Stimulated activated CD4-positive, alpha-beta T cell treated with anti-CD3 and anti-CD28 coated beads, Interleukin-1b, Interleukin-23, amount 100 ng/mL, for 48 hours (primary cell): ENCODE data around the gene CTNNA3.

ENCODE experiments used
- DNase-seq: peaks from one replicate; pipeline ENCODE4 v3.0.0-alpha.2; 2020

CTNNA3 gene

DNA sequence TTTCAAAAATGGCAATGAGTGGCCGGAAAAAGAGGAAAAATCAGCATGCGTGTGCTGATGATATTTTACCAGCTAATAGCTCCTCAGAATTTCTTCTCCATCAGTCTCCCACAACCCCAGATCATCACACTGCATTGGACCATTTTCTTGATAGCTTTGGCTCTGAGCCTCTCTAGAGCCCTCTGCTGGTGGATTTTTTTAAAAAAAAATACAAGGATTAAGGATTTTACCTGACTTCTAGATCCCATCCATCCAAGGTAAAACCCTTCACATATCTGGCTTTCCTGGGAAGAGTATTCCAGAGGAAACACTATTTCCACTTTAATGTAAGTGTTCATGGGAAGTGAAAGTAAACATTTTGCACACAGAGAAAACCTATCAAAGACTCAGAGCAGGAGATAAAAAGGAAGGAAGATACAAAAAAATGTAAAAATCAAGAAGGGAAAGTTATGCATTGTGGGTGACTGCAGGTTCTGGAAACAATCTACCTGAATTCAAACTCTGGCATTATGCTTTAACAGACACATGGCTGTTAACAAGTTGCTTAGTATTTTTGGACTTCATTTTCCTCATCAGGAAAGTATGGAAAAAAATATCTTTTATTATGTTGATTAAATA lies 389.3 kb downstream of the CTNNA3 start:
- DNase-seq = no peak

DNA sequence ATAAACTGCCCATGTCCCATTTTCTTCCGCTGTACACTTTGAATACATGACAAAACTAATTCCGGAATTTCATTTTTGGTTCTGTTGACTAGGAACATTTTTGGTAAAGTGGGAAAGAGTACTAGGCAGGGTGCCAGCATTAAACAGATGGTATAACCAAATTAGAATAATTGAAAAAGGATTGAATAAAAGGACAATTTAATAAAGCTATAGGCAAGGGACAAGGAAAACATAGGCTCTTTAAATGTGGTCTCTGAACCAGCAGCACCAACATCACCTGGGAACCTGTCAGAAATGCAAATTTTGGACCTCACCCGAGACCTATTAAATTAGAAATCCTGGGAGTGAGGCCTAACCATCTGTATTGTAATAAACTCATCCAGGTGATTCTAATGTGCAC lies 393.3 kb downstream of the CTNNA3 start:
- DNase-seq = no peak

DNA sequence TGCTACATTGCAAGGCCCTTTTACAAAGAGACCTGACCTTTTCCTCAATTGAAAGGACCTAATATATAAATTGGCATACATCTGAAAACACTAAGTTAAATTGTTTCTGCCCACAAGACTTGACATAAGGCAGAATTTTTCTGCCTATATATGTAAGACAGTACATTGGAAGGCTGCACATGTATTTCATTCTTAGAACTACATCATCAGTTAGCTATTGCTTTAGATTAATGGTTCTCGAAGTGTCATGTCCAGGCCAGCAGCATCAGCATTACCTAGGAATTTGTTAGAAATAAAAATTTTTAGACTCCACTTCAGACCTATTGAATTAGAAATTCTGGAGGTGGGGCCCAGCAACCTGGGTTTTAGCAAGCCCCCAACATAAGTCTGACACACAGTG lies 396.2 kb downstream of the CTNNA3 start:
- DNase-seq = no peak

DNA sequence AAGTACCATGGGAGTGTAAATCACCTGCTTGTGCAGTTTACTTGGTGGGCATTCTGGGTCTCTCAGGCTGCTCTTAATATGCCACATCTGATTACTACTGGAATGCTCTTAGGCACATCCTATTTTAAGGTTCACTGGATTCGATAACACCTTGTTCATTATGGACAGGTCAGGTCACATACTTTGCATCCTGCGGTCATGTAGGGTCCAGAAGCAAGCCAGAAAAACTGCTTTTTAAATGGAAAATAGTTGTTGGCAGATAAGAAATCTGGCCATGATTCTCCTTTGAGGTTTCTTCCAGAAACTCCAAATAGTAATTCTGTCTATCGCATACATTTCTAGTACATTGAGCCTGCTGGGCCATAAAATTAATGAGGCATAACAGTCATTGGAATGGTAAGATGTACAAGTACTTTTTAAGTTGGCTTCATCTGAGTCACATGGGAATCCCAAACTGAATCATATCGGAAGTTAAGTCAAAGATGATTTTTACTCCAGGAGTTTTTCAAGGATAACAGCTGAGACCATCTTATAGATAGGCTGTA lies 398.3 kb downstream of the CTNNA3 start:
- DNase-seq = no peak

DNA sequence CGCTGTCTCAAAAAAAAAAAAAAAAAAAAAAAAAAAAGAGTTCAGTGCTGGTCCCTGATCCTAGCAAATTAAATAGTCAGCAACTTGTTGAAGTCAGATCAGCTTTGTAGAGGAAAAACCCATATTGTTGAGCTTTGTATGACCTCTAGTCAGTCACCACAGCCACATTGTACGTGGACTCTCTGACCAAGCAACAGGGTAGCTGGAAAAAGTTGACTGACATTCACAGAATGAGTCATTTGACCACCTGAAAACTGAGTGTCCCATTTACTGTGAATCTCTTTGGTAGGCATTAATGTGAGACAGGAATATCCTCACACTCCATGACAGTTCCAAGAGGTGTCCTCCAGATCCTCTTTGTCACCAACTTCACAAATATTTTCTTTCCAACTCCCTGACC lies 399.1 kb downstream of the CTNNA3 start:
- no peak for DNase-seq

DNA sequence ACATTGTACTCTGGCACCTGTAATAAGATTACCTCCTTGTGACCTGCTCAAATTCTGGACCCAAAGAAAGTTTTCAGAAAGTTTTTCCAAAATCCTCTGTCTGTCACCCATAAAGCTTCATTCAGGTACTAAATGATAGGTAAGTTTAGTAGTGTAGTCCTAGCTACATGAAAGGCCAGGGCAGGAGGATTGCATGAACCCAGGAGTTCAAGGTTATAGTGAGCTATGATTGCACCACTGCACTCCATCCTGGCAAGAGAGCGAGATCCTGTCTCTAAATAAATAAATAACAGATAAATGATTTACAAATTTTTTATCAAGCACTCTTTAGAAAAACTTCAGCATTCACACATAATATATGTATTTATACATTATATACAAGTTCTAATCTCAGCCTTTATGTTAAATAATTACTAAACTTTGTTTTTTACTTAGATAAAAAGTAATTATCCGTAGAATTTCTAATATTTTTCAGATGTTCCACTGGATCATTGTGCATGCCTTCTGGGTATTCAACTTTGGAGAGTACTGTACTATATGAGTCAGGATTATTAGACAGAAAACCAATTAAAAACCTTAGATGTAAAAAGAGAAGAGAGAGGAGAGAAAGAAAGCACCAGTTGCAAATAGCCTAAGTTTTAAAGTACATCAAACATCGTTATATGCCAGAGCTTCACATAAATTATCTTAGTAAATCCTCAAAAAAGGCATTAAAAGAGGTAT lies 407.1 kb downstream of the CTNNA3 start:
- DNase-seq = no peak

DNA sequence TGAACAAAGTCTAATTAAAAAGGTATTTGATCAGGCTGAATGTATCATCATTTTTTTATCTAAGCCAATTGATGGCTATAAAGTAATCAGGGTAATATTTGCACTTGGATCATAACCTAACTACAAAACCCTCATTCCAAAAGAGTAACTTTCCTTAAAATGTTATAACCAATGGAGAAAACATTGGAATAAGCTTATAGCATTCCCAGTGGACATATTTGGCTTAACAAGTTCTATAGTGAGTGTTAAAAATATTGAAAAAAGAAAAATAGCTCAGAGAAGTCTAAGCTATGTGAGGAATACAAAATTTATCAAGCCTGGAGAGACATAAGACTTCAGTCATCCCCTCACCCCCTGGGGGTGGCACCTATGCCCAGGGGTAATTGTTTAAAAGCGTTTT lies 411.4 kb downstream of the CTNNA3 start:
- DNase-seq = no peak

DNA sequence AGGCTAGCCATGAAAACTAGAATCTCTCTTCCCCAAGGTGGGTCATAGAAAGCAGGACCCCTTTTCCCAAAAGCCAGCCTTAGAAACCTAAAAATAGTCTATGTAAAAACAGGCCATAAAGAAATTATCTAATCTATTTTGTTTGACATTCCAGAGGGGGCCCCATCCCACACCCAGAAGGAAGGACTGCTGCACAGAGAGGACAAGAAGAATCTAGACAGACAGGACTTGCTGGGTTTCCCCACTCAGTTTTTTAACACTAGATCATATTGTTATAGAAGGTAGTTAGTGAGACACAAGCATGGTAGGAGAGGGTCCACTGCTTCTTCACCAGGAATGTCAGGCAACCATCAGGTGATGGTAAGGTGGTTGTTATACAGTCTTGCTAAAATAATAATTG lies 413.1 kb downstream of the CTNNA3 start:
- DNase-seq = no peak

DNA sequence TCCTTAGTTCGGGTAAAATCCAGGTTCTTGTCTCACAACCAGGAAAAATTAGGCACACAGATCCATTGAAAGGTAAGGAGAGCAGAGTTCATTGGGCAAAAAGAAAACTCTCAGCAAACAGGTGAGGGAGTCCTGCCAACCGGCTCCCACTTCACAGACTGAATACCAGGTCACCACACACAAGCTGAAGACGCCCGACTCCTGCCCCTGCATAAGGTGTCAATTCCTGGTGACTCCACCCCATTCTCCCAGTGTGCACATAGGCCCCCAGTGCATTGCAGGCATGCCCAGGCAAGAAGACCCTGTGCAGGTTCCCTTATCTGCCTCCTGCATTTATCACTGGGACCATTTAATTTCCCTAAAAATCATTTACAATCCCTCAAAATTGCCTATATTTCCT lies 415.6 kb downstream of the CTNNA3 start:
- no peak for DNase-seq

DNA sequence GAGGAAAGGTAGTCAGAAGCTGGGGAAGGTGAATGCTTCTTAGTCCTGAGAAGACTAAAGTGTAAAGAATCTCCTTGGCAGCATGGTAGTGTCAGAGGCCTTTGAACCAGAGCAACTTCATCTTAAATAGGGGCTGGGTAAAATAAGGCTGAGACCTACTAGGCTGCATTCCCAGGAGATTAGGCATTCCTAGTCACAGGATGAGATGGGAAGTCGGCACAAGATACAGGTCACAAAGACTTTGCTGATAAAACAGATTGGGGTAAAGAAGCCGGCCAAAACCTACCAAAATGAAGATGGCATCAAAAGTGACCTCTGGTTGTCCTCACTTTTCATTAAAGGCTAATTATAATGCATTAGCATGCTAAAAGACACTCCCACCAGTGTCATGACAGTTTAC lies 418.6 kb downstream of the CTNNA3 start:
- DNase-seq = no peak

DNA sequence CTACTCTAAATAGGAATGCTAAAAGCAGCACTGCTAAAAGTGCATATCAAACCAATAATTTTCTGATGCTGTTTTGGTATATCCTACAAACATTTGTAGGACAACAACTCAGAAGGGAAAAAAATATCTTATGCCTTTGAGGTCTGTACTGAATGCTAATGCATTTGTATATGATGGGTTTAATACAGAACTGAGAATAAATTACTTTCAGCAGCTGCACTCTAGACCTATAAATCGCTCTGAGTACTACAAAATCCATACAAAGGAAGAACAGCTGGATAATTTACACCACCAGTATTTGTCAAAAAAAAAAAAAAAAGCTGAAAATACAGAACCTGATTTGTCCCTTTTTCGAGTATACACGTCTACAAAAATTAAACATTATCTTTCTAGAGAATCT lies 426.2 kb downstream of the CTNNA3 start:
- no peak for DNase-seq

DNA sequence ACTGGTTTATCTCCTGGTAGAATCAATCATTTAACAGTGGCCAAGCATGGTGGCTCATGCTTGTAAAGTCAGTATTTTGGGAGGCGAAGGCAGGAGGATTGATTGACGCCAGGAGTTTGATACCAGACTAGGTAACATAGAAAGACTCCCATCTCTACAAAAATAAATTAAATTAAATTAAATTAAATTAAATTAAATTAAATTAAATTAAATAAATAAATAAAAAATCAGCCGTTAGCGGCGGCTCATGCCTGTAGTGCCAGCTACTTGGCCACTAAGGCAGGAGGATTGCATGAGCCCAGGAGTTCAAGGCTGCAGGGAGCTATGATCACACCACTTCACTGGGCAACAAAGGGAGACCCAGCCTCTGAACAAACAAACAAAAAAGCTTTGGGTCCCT lies 427.8 kb downstream of the CTNNA3 start:
- DNase-seq = no peak

DNA sequence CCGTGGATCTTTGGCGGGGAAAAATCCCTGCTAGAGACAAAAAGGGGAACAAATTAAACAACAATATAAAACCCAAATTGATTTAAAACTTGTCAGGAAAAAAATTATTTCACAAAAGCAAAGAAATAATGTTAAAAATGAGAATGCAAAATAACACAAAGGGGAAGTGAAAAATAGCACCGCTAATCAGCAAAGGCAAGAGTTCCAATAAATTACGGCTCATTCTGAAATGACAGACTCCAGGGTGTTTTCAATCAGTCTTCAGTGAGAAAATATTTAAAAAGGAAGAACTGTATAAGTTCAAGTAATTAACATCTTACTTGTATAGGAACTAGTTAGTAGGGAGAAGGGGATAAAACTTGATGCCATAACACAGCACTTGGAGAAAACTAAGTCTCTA lies 433.3 kb downstream of the CTNNA3 start:
- no peak for DNase-seq

DNA sequence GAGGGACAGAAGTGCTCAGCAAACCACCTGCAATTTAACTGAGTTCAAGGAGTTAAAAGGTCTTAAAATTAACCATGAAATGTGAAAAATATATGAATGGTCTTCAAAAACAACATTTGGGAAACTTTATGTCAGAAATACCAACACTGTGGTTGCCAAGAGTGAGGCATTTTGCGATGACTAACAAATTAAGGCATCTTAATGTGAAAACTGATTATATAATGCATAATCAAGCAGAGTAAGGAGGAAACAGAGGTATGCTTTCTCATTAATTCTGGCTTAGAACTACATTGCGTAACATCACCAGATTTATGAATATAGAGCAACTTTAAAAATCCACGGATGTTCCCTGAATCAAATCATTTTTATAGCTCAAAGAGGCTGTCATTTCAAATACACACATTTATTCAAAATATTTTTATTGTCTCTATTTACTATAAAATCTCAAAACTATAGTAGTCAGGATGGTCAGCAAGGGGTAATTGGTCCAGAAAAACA lies 434.6 kb downstream of the CTNNA3 start:
- DNase-seq = no peak

DNA sequence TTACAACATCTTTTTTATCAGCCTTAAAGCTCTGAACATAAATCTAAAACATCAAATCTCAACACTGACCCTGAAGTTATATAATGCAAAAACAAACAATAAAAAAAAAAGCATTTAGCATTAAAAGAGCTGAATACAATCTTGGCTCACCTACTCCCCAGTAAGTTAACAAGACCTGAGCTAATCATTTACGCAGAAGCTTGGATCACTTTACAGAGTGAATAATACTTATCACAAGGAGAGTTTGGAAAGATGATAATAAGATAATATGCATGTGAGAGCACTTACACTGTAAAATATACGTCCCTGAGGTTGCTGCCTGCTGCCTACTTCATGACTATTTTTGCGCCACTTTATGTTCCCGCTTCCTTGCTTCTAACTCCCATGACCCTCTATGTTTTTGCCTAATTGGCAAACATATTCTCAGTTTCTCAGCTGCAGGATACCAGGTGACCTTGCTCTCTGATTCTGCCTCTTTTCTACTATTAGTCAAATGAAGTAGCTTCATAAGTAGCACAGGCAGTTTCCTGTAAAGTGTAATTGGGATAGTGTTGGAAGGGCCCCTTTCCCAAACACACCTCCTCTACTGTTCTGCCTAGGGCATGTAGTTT lies 436.6 kb downstream of the CTNNA3 start:
- no peak for DNase-seq

DNA sequence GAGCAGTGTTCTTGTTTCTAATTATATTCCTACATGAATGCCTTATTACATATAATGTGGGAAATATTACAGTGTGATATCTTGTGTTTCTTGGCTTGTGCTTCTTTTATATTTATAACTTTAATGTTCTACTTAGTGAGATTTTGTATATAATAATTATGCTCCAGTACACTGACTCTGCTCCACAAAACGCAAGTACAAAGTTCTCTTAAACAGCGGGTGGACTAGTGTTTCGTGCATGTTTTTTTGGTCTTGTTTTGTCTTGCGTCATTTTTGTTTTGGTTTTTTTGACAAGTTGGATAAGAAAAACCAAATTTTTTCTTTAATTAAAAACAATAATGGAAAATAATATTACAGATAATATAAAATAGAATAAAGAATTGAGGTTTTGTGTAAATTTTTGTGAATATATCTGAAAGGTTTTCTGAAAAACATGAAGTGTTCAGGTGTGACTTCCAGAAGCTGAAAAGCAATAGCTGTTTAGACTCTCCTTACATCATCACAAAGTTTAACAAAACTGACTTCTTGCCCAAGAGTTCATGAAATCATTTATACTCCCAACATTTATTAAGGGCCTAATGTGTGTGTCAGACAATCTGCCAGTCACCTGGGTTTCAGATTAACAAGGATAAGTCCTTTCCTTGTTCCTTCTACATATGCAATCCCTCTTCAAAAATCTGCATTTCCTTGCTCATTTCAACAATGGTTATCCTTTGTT lies 438.4 kb downstream of the CTNNA3 start:
- DNase-seq = no peak

DNA sequence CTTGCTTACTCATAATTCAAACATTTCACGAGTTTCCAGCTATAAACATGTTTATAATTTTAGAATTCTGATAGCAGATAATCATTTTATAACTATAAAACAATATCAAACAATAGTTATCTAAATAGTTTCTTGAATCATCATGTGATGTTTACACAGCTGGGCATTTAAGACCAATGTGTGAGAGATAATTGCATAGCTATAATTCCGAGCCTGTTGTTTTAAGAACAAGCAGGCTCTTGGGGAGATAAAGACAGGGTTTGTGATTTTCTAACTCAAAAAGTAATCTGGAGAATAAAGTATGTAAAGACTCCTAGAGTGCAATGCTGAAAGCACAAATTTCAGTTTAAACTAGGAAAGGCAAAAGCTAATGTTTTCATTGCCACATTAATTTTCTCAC lies 439.0 kb downstream of the CTNNA3 start:
- no peak for DNase-seq

DNA sequence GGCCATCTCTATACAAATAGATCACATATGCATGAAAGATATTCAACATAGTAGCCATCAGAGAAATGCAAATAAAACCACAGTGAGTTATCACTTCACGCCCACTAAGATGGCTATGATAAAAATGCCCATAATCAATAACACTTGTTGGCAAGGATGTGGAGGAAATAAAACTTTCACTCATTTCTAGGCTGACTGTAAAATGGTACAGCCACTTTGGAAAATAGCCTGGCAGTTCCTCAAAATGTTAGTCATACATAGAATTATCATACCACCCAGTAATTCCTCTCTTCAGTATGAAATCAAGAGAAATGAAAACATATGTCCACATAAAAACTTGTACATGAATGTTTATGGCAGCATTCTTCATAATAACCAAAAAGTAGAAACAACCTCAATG lies 445.3 kb downstream of the CTNNA3 start:
- no peak for DNase-seq

DNA sequence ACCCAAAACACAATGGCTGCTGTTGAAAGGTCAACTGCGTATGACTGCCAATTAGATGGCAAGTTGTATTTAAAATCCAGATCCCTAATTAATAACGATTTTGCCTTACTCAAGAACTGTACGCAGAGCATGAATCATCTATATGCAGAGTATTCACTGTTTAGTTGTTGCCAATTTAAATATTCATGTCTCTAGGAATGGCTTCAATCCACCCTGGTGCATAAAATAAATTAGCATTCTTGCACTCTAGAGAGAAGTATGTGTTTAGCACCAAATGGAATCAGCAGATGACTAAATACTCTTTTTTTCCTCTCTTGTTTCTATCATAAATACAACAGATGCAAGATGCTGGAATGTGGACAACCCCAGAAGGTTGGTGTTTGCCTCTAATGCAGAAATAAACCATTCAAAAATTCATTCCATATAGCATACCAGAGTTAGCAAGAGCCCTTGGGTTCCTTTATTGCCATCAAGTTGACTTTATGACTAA lies 449.9 kb downstream of the CTNNA3 start:
- DNase-seq = no peak

DNA sequence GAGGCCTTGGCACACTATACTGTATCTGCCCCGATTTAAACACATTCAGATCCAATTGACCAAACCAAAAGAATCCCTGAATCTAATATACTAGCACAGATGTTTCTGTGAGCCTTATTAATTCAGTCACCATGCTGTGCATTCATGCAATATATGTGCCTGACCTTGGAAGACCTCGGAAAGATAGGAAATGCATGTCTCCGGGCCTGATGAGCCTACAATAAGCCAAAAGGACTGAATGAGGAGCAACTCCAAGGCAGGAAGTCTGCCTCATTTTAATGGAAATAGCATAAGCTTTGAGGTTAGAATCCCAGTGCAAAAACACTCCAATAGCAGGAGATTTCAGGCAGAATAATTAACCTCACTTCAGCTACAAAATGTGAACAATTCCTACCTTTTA lies 453.5 kb downstream of the CTNNA3 start:
- no peak for DNase-seq

DNA sequence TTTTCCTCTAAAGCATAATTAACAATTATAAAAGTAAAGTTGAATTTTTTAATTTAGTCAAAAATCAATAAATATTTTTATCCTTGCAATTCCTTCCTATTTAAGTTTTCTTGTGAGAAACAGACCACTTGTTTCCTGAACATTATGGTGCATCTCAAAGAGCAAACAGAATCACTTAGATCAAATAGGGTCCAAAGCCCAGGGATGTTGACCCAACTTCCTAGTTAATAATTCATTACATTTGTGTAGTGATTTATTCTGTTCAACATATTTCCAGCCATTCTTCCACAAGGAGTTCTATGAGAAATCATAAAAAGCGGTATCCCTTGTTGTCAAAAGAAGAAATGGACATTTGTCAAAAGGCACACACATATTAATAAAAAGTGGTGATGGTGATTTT lies 454.5 kb downstream of the CTNNA3 start:
- no peak for DNase-seq

DNA sequence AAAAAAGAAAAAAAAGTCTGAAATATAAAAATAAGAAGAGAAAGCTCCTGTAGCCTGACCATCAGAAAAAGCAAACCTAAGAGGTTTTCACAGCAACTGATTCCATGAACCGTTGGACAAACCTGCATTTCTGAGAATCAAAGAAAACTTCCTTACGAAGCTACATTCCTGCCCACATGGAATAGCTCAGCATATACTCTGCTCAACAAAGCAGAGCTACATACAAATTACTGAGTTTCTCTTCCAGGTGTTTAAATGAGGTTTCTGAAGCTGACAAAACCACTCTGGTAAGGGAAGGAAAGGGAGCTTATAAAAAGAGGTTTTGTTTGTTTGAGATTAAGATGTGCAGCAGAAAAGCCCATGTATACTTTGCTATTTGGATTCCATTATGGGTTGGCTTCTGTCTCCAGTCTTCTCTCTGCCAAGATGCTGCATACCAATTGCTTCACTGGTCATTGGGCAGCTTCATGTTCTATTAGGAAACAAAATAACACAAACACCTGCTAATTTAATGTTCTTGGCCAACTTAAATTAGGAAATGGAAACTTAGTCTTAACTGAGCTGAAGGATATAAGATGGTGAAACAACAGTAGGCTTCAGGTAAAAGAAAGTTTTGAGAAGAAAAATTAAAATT lies 456.0 kb downstream of the CTNNA3 start:
- DNase-seq = no peak
